Tibial nerve (tissue), 4 donors: ENCODE data around the gene PDCD10.

Source experiments
- CTCF ChIP-seq, 5 experiments: fragments of 200-600 bp in 3 of 5; fragments of 450-650 bp in 2 of 5; sonication (generic) in 3 of 5; IDR thresholded peaks; one replicate each; pipeline ENCODE4 v1.5.1; 2016 to 2019; ENCODE audit warnings: antibody characterized with exemption in 5 of 5, mild to moderate bottlenecking in 3 of 5, moderate library complexity in 2 of 5
- EP300 ChIP-seq, 2 donors: sonication (generic); formaldehyde crosslinking; IDR thresholded peaks; one replicate each; pipeline ENCODE4 v1.6.1; 2017; ENCODE audit warnings: antibody characterized with exemption in 2 of 2, mild to moderate bottlenecking in 1 of 2
- POLR2A ChIP-seq, 2 donors: fragments of 450-650 bp; IDR thresholded peaks; one replicate each; pipeline ENCODE4 v1.6.1; 2017; ENCODE audit warnings: antibody characterized with exemption in 2 of 2, mild to moderate bottlenecking in 2 of 2, moderate library complexity in 2 of 2

GRCh38 chr3:167776066-167776685 is 41.5 kb upstream of the PDCD10 start:
- TF ChIP-seq POLR2A (IDR thresholded peaks at IDR 0.05), result no peak
- TF ChIP-seq CTCF (IDR thresholded peaks at IDR 0.05), result no peak
- no peak for TF ChIP-seq EP300 (IDR thresholded peaks at IDR 0.05)
